Liver (tissue), 3 donors: ENCODE measurements around the gene RPS6KA3.
"Not testable (repeated sequence)": the region's sequence is repeated elsewhere in the genome, so short reads cannot be mapped to it uniquely, and the experiment has no call there.

Source experiments
- FOXA1 ChIP-seq: IDR thresholded peaks from 2 replicates; pipeline ENCODE4 v1.6.1; 2016; ENCODE audit warnings: antibody characterized with exemption
- GABPA ChIP-seq, 2 donors: IDR thresholded peaks in 1 of 2; conservative IDR thresholded peaks in 1 of 2; 2 replicates each; pipeline ENCODE4 v1.6.1; 2016; ENCODE audit warnings: antibody characterized with exemption in 2 of 2, mild to moderate bottlenecking in 1 of 2, moderate library complexity in 1 of 2
- JUND ChIP-seq, 2 donors: IDR thresholded peaks; 2 replicates each; pipeline ENCODE4 v1.6.1; 2016; ENCODE audit warnings: antibody characterized with exemption in 2 of 2
- RAD21 ChIP-seq, 2 donors: IDR thresholded peaks; 2 replicates each; pipeline ENCODE4 v1.6.1; 2016; ENCODE audit warnings: antibody characterized with exemption in 2 of 2, mild to moderate bottlenecking in 2 of 2
- TAF1 ChIP-seq: conservative IDR thresholded peaks from 2 replicates; pipeline ENCODE4 v1.6.1; 2016; ENCODE audit warnings: antibody characterized with exemption, mild to moderate bottlenecking
- YY1 ChIP-seq: IDR thresholded peaks from 2 replicates; pipeline ENCODE4 v1.6.1; 2016; ENCODE audit warnings: antibody characterized with exemption, mild to moderate bottlenecking
- TF ChIP-seq, protein P1 (sequence below): IDR thresholded peaks from 2 replicates; pipeline ENCODE4 v1.6.1; 2016; ENCODE audit warnings: antibody characterized with exemption
- TF ChIP-seq, protein P2 (sequence below): IDR thresholded peaks from 2 replicates; pipeline ENCODE4 v1.6.1; 2016; ENCODE audit warnings: antibody characterized with exemption
- TF ChIP-seq, protein P3 (sequence below): fragments of 150-350 bp; IDR thresholded peaks from 2 replicates; pipeline ENCODE4 v1.5.1; 2017; ENCODE audit warnings: improper control_type of control experiment, low read depth, low read length; ENCODE audit not compliant: missing input control
- donor health status: healthy.
- donor health status: healthy.

DNA sequence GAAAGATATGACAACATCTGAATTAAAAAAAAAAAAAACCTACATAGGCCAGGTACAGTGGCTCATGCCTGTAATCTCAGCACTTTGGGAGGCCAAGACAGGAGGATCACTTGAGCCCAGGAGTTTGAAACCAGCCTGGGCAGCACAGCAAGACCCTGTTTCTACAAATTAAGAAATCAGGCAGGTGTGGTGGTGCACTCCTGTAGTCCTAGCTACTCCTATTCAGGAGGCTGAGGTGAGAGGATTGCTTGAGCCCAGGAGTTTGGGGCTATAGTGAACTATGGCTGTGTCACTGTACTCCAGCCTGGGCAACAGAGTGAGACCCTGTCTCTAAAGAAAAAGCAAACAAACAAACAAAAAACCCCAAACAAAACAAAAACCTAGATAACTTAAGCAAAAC lies 104.2 kb downstream of the RPS6KA3 start:
- TF ChIP-seq, protein P1, sequence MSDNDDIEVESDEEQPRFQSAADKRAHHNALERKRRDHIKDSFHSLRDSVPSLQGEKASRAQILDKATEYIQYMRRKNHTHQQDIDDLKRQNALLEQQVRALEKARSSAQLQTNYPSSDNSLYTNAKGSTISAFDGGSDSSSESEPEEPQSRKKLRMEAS = not testable (repeated sequence)
- TF ChIP-seq, protein P2, sequence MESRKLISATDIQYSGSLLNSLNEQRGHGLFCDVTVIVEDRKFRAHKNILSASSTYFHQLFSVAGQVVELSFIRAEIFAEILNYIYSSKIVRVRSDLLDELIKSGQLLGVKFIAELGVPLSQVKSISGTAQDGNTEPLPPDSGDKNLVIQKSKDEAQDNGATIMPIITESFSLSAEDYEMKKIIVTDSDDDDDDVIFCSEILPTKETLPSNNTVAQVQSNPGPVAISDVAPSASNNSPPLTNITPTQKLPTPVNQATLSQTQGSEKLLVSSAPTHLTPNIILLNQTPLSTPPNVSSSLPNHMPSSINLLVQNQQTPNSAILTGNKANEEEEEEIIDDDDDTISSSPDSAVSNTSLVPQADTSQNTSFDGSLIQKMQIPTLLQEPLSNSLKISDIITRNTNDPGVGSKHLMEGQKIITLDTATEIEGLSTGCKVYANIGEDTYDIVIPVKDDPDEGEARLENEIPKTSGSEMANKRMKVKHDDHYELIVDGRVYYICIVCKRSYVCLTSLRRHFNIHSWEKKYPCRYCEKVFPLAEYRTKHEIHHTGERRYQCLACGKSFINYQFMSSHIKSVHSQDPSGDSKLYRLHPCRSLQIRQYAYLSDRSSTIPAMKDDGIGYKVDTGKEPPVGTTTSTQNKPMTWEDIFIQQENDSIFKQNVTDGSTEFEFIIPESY = not testable (repeated sequence)
- TF ChIP-seq, protein P3, sequence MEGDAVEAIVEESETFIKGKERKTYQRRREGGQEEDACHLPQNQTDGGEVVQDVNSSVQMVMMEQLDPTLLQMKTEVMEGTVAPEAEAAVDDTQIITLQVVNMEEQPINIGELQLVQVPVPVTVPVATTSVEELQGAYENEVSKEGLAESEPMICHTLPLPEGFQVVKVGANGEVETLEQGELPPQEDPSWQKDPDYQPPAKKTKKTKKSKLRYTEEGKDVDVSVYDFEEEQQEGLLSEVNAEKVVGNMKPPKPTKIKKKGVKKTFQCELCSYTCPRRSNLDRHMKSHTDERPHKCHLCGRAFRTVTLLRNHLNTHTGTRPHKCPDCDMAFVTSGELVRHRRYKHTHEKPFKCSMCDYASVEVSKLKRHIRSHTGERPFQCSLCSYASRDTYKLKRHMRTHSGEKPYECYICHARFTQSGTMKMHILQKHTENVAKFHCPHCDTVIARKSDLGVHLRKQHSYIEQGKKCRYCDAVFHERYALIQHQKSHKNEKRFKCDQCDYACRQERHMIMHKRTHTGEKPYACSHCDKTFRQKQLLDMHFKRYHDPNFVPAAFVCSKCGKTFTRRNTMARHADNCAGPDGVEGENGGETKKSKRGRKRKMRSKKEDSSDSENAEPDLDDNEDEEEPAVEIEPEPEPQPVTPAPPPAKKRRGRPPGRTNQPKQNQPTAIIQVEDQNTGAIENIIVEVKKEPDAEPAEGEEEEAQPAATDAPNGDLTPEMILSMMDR = not testable (repeated sequence)
- TF ChIP-seq JUND (IDR thresholded peaks at IDR 0.05); TAF1; FOXA1; YY1; RAD21 (IDR thresholded peaks at IDR 0.05); GABPA (IDR thresholded peaks at IDR 0.05 in 1 of 2, conservative IDR thresholded peaks at IDR 0.05 in 1 of 2): not testable (repeated sequence)
